ENCODE measurements around the gene B3GALT2.
A peak's percentile ranks its signal among the peaks of the same experiment; 100 is the strongest.

The B3GALT2 gene

DNA sequence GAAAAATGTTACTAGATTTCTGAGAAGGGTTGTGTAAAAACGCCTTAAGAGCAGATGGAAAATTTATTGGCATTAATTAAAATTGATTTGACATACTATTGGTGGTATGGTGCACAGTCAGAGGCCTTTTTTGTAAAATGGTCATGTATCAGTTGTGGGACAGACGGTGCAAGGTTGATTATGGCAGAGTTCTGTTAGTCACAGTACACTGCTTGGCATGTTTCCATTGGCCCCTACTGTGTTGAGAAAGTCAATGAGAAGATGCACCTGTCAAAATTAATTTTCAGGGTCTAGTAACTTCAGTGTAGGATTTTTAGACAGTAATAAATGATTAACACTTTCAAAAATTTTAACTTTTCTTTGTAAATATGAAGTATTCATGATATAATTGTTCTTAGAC, 4.4 kb downstream of the B3GALT2 start:
- no peak for DNase-seq (ENCODE audit: low spot score)

- no peak for DNase-seq (ENCODE audit: low spot score)
Measured at GRCh38 chr1:193181536-193181935, 4.9 kb downstream of the B3GALT2 start.

DNA sequence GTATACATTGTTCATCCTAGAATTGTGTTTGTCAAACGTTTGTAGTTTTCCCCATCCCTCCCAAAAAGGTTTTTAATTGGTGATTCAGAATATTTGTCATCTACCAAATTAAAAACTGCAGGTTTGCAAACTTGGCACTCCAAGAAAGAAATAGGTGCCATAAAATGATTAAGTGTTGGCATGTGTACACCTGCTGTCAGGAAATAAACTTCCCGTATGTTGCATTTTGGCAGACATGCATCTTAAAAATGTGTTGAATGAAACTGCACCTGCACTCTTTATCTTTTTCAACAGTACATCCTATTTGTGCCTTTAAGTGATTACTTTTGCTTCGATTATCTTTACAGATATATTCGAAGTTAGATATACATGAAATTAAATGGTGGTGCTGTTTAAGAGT, 7.3 kb downstream of the B3GALT2 start:
- DNase-seq (ENCODE audit: low spot score): no peak

DNA sequence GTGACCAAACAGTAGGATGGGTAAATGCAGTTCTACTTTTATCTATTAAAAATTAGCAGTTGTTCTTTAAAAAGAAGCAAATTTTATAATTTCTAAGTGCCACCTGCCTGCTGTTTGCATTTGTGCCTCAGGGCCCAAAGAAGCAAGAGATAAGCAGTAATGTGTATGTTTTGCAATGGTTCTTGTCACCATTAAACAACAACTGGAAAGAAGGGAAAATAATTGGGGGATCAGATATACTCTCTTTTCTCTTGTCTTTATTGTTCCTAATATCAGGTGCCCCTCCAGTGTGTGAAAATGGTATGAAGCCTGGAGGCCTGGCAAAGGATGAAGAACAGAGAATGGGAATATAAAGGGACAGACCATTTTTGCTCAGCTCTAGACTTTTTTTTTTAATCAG, 9.6 kb downstream of the B3GALT2 start:
- no peak for DNase-seq (ENCODE audit: low spot score)

DNA sequence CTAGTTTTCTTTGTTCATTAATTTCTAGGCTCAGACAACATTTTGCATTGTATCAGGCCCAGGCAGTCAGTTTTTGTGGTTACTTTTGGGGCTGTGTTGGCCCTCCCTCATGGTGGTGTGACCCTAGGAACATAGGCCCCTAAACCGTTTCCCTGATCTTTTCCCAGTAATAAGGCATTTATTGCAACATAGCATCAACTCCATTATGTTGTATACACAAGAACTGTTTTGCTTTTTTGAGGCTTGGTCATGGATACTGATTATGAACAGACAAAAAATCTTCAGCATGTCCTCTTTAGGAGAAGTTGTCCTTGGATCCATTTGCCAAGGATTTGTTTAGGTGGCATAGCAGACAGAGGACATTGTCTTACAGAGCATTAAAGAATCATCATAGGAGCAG, 10.3 kb downstream of the B3GALT2 start:
- DNase-seq (ENCODE audit: low spot score): no peak

- DNase-seq (ENCODE audit: low spot score): no peak
Measured at GRCh38 chr1:193157360-193157759, 29.1 kb downstream of the B3GALT2 start.

DNA sequence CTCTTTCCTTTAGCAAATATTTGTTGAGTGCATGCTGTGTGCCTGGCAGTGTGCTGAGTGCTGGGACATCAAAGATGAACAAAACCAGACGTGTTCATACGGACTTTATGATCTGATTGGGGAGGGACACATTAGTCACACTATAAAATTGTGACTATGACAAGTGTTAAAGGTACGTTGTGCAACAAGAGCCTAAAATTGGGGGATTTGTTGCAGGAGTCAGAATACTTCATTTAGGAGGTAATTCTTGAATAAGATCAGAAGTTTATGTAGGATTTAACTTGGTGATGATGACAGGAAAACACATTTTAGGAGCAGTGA, 29.6 kb downstream of the B3GALT2 start:
- DNase-seq (ENCODE audit: low spot score): no peak

GRCh38 chr1:193156117-193156821, 30.1 kb downstream of the B3GALT2 start:
- no peak for DNase-seq (ENCODE audit: low spot score)

DNA sequence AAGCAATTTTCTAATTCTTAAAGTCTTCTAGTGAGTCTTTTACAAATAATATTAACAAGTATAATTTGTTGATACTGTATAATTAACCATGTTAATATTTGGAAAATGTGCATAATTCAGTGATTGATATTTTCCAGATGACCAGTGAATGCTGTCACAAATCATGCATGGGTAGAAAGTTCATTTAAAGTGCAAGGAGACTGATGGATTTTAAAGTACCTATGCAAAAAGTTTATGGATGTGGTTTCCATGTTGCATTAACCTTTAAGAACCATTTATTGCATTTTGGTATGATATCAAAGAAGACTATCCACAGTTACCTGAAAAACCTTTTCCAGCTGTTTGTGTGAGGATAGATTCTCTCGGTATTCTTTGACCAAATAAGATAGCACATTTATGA, 41.4 kb downstream of the B3GALT2 start:
- DNase-seq (ENCODE audit: low spot score): no peak

- DNase-seq (ENCODE audit: low spot score): no peak
Measured at GRCh38 chr1:193144361-193144938, 42.0 kb downstream of the B3GALT2 start.

DNA sequence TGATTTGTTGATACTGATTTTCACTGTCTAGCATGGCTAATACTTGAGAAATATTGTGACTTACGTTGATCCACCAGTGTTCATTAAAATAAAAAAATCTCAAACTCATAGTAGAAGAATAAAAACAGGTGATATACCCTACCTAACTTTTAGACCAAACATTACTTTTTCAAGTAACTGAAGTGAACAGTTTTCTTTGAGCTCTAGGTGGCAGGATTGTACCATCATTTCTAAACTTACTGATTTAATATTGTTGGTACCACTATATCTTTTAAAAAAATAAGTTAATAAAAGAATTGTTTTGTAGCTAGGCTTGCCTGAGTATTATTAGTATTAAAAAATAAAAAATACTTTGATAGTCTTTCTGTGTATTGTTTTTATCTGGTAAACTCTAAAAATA, 43.1 kb downstream of the B3GALT2 start:
- peak; percentile 13 for DNase-seq (ENCODE audit: low spot score)

DNA sequence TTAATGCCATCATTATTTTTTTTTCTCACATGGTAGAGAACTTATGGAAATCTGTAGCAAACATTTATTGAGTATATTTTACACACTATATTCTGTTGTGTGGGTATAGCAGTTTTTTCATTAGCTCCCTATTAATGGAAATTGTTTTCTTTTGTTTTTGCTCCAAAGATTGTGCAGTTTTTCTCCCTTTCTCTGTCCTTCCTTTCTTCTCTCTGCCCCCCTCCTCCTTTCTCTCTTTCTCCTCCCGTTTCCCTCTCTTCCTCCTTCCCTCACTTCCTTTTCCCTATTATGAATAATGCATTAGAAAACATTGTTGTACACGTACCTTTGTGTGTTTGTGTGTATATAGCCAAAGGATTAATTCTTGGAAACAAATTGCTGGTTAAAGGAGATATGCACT, 44.0 kb downstream of the B3GALT2 start:
- no peak for DNase-seq (ENCODE audit: low spot score)

GRCh38 chr1:193141804-193142203, 44.6 kb downstream of the B3GALT2 start:
- DNase-seq (ENCODE audit: low spot score): peak; percentile 15

DNA sequence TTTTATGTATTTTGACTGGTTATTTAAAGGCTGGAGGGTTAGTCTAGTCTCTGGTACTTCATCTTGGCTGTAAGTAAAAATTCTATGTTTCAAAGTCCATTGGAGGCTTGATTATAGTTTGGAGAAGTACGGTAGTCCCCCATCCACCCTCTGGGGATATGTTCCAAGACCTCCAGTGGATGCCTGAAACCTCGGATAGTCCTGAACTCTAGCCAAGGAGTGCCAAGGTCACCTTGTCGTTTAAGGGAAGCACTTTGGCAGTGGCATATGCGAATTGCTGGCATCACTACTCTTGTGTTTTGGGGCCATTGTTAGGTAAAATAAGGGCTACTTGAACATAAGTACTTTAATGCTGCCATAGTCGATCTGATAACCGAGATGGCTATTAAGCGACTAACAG, 46.2 kb downstream of the B3GALT2 start:
- DNase-seq (ENCODE audit: low spot score): no peak

GRCh38 chr1:193131266-193131860, 55.0 kb downstream of the B3GALT2 start:
- DNase-seq (ENCODE audit: low spot score): no peak

All from CD4-positive, alpha-beta T cell treated with Interleukin-15 for 4 hours (primary cell).